K562 (cell line): Measurements from ENCODE around the gene BCL3. TPM values are rescaled to one million over a fixed set of nuclear protein-coding genes. Genes with fewer than 3 reads are reported as not detected.

ENCODE experiments used
- ATAC-seq: fragments of 200-7000 bp; cut with Tn5 transposase; 3 replicates; pipeline ENCODE4 v1.9.1; 2020; ENCODE audit warnings: moderate library complexity
- BruUV-seq: library from RNA; stranded (reverse); fragments of 400-500 nt; replicated peaks from 2 replicates; lab custom pipeline; 2021; lab: Mats Ljungman, UMichigan
- CTCF ChIA-PET: fragments of 300-600 bp; formaldehyde crosslinking; extraction: SDS; loops from one replicate; lab custom pipeline; 2021; ENCODE audit warnings: low intra/inter-chr PET ratio; lab: Yijun Ruan, JAX
- POLR2A ChIA-PET: fragments of 300-600, 350-650 bp; sonication (Branson Sonifier 250); formaldehyde crosslinking; extraction: SDS; loops from one replicate; lab custom pipeline; 2021; ENCODE audit warnings: antibody characterized with exemption, inconsistent platforms; lab: Yijun Ruan, JAX
- DNase-seq, 4 experiments: peaks; one replicate each; pipeline versions ENCODE4 v3.0.0 to v3.0.0-alpha.2; 2011 to 2018; ENCODE audit warnings: low spot score in 3 of 4, mixed read lengths in 3 of 4; ENCODE audit errors: extremely low read depth in 1 of 4
- FAIRE-seq: peaks from 2 replicates; lab custom pipeline; 2011; peaks lifted over from hg19 to GRCh38; lab: Jason Lieb, UNC
- H2AFZ ChIP-seq: 2 replicates; pipeline ENCODE4 v1.6.0; 2011; ENCODE audit warnings: low read depth, low read length, control low read depth, inconsistent platforms
- H3K27ac ChIP-seq: fragments of 200-600 bp; 3 replicates; pipeline ENCODE4 v1.8.0; 2011; ENCODE audit warnings: low read depth, mild to moderate bottlenecking, control low read depth, inconsistent platforms, low read length, moderate library complexity, mixed read lengths; ENCODE audit errors: extremely low read depth
- H3K27me3 ChIP-seq, 2 experiments: fragments of 300-600 bp in 1 of 2; 2 replicates in 1 of 2; 3 replicates in 1 of 2; pipeline versions ENCODE4 v1.6.0 to v1.8.0; 2011; ENCODE audit warnings: inconsistent platforms in 2 of 2, low read length in 2 of 2, mild to moderate bottlenecking in 1 of 2, mixed read lengths in 1 of 2, moderate library complexity in 1 of 2; ENCODE audit not compliant: control insufficient read depth in 2 of 2, insufficient read depth in 2 of 2
- H3K36me3 ChIP-seq: fragments of 300-600 bp; 3 replicates; pipeline ENCODE4 v1.8.0; 2011; ENCODE audit warnings: mild to moderate bottlenecking, low read length, inconsistent platforms; ENCODE audit not compliant: control insufficient read depth, insufficient read depth
- H3K4me1 ChIP-seq, 2 experiments: fragments of 200-600 bp in 1 of 2; replicated peaks in 1 of 2; 2 replicates in 1 of 2; 3 replicates in 1 of 2; pipeline versions ENCODE4 v1.5.1 to v1.8.0; 2011; ENCODE audit warnings: inconsistent platforms in 2 of 2, low read length in 2 of 2, mild to moderate bottlenecking in 1 of 2, mixed read lengths in 1 of 2, moderate library complexity in 1 of 2; ENCODE audit not compliant: control insufficient read depth in 2 of 2, insufficient read depth in 2 of 2
- H3K4me2 ChIP-seq: 2 replicates; pipeline ENCODE4 v1.6.1; 2011; ENCODE audit warnings: low read length, control low read depth, inconsistent platforms, mixed read lengths; ENCODE audit not compliant: insufficient read depth
- H3K4me3 ChIP-seq: fragments of 200-600 bp; sonication (generic), shearing (Covaris generic); 2 replicates; pipeline ENCODE4 v1.5.1; 2016; ENCODE audit warnings: control low read depth, inconsistent platforms
- H3K79me2 ChIP-seq: fragments of 200-600 bp; 3 replicates; pipeline ENCODE4 v1.8.0; 2011; ENCODE audit warnings: low read length, inconsistent platforms; ENCODE audit not compliant: control insufficient read depth, insufficient read depth
- H3K9ac ChIP-seq, 2 experiments: 2 replicates each; pipeline versions ENCODE4 v1.6.0 to v1.6.1; 2011; ENCODE audit warnings: low read depth in 2 of 2, low read length in 2 of 2, control low read depth in 1 of 2, inconsistent platforms in 1 of 2, mild to moderate bottlenecking in 1 of 2, mixed read lengths in 1 of 2; ENCODE audit not compliant: insufficient read depth in 1 of 2
- H3K9me1 ChIP-seq: one replicate; pipeline ENCODE4 v1.6.0; 2011; ENCODE audit warnings: inconsistent platforms, mild to moderate bottlenecking, low read length, moderate library complexity; ENCODE audit not compliant: control insufficient read depth, insufficient read depth
- H3K9me3 ChIP-seq: replicated peaks from 2 replicates; pipeline ENCODE4 v1.5.1; 2011; ENCODE audit warnings: low read depth, low read length, inconsistent platforms; ENCODE audit not compliant: control insufficient read depth, insufficient read depth
- H4K20me1 ChIP-seq: replicated peaks from 2 replicates; pipeline ENCODE4 v1.6.1; 2011; ENCODE audit warnings: low read length, inconsistent platforms, mixed read lengths; ENCODE audit not compliant: control insufficient read depth, insufficient read depth
- KLF13 ChIP-seq: fragments of 450-650 bp; IDR thresholded peaks from 2 replicates; pipeline ENCODE4 v1.6.1; 2016; ENCODE audit warnings: missing genetic modification characterization, low read depth, mild to moderate bottlenecking, missing compliant biosample characterization, moderate library complexity, borderline replicate concordance
- MYNN ChIP-seq, 2 experiments: sonication (generic); formaldehyde crosslinking in 1 of 2; IDR thresholded peaks; 2 replicates each; pipeline versions ENCODE4 v1.5.0 to v1.6.1; 2016 to 2020; ENCODE audit warnings: antibody characterized with exemption in 1 of 2, missing genetic modification reagents in 1 of 2
- RERE ChIP-seq: sonication (generic); formaldehyde crosslinking; IDR thresholded peaks from 2 replicates; pipeline ENCODE4 v1.8.0; 2023; ENCODE audit warnings: missing genetic modification reagents, mild to moderate bottlenecking, borderline replicate concordance
- SMAD4 ChIP-seq: fragments of 250-450 bp; sonication (Bioruptor Pico); conservative IDR thresholded peaks from 2 replicates; pipeline ENCODE4 v1.8.0; 2021; ENCODE audit warnings: inconsistent platforms, mild to moderate bottlenecking, moderate library complexity
- SMARCA4 ChIP-seq: fragments of 450-650 bp; IDR thresholded peaks from 2 replicates; pipeline ENCODE4 v1.6.1; 2016
- WHSC1 ChIP-seq: IDR thresholded peaks from one replicate; pipeline ENCODE4 v1.6.1; 2012; ENCODE audit warnings: low read length, control low read depth, inconsistent platforms
- ZNF23 ChIP-seq: fragments of 250-450 bp; sonication (Bioruptor Pico); IDR thresholded peaks from 2 replicates; pipeline ENCODE4 v1.4.0; 2020; ENCODE audit warnings: mild to moderate bottlenecking
- ZNF316 ChIP-seq: fragments of 450-650 bp; IDR thresholded peaks from 2 replicates; pipeline ENCODE4 v1.6.1; 2016
- ZNF584 ChIP-seq: fragments of 200-800 bp; sonication (Bioruptor generic); IDR thresholded peaks from 2 replicates; pipeline ENCODE4 v1.6.1; 2016; ENCODE audit warnings: low read depth, mild to moderate bottlenecking, missing genetic modification characterization, missing compliant biosample characterization
- ZNF785 ChIP-seq: fragments of 250-450 bp; sonication (Bioruptor Pico); IDR thresholded peaks from 2 replicates; pipeline ENCODE4 v1.4.0; 2020; ENCODE audit warnings: mild to moderate bottlenecking
- WGBS: fragments of 100-300 bp; shearing (Covaris generic); methylation state at CpG from one replicate; pipeline ENCODE4 v1.1.6; 2016; ENCODE audit warnings: low coverage, mixed read lengths; ENCODE audit not compliant: insufficient coverage; ENCODE audit errors: missing lambda C conversion rate; 5-methylcytosine and 5-hydroxymethylcytosine counted together
- in situ Hi-C: fragments of 300-500 bp; cut with MboI; formaldehyde crosslinking; loops from 4 replicates; pipeline ENCODE4 v1.15.0; 2018; ENCODE audit warnings: inconsistent platforms, mixed read lengths
- intact Hi-C: fragments of 100-400 bp; cut with micrococcal nuclease; formaldehyde crosslinking; loops from 2 replicates; pipeline ENCODE4 v1.14.2; 2022
- polyA plus RNA-seq, 8 experiments: library from polyadenylated mRNA; depleted of rRNA in 4 of 8; stranded (reverse) in 5 of 8; unstranded in 3 of 8; fragments of >200 nt; fragmentation: Nextera tagmentation in 2 of 8; fragmentation: Illumina TruSeq in 1 of 8; extraction: Ambion mirVana in 2 of 8; extraction: Trizol in 1 of 8; gene quantifications; 2 replicates each; pipeline versions ENCODE4 v1.2.1 to v1.2.3, GENCODE V29; 2011 to 2014; ENCODE audit warnings: inconsistent platforms in 1 of 8, missing spikeins in 1 of 8
- total RNA-seq, 7 experiments: library from RNA; depleted of rRNA in 6 of 7; stranded (reverse); fragments of >200 nt in 6 of 7; fragmentation: Illumina TruSeq in 2 of 7; extraction: Trizol in 2 of 7; gene quantifications; 2 replicates each; pipeline versions ENCODE4 v1.2.1 to v1.2.3, GENCODE V29; 2011 to 2021; ENCODE audit warnings: low replicate concordance in 1 of 7
- TF ChIP-seq, protein P1 (sequence below): fragments of 450-650 bp; conservative IDR thresholded peaks from 2 replicates; pipeline ENCODE4 v1.6.1; 2016; ENCODE audit warnings: missing genetic modification characterization, low read depth, mild to moderate bottlenecking, control low read depth, missing compliant biosample characterization
- TF ChIP-seq, protein P2 (sequence below): IDR thresholded peaks from 3 replicates; pipeline ENCODE4 v1.6.1; 2011; ENCODE audit warnings: borderline replicate concordance, mild to moderate bottlenecking, moderate library complexity; ENCODE audit not compliant: insufficient read length; ENCODE audit errors: extremely low read depth

The BCL3 gene
- total and polyA plus RNA-seq, 9 of the 15 experiments (the other 6 are each of a cell fraction or from before 2014, with no cell fraction given) = 0.03 to 2.4 (median 0.50) TPM; not detected in 1

- TF ChIP-seq KLF13 (tag) (no peak), ZNF316 (no peak), ZNF584 (CRISPR knock-in tag) (no peak)
Observed at GRCh38 chr19:44754750-44755080, 6.2 kb downstream of the BCL3 start (continued).

GRCh38 chr19:44755219-44755618 lies 6.7 kb downstream of the BCL3 start:
- POLR2A ChIA-PET = no interaction called here
- Histone ChIP-seq H3K79me2 (no peaks in the 10 kb centered on the region), H2AFZ (peak overlapping the region; percentile 80; the same call in 1 of the 2 replicates), H3K4me2 (peak overlapping the region; percentile 78), H3K9me1 (no peaks in the 10 kb centered on the region), H3K27me3 (no peaks in the 10 kb centered on the region), H3K36me3 (no peaks in the 10 kb centered on the region), H3K4me1 (peaks cover 22 to 52% of the 10 kb centered on the region in 2 experiments), H4K20me1 (no peaks in the 10 kb centered on the region), H3K27ac (peak overlapping the region; percentile 77; the same call in 2 of the 3 replicates), H3K9ac (peak overlapping the region; percentile 69 to 85; a peak in 2 of 4 replicates), H3K4me3 (no peak overlapping the region), H3K9me3 (no peaks in the 10 kb centered on the region)
- CTCF ChIA-PET = no interaction called here
- in situ Hi-C loops (no loop called here), intact Hi-C loops (no loop called here)
- 85% methylated on average over 4 of the region's 4 CpGs for WGBS
- no peak for DNase-seq
- no peak for ATAC-seq
- no TSS peak for BruUV-seq
- FAIRE-seq = no peak
- TF ChIP-seq MYNN (IDR thresholded peaks at IDR 0.05) (no peak), MYNN (CRISPR knock-in tag; IDR thresholded peaks at IDR 0.05) (no peak), ZNF785 (CRISPR knock-in tag) (no peak), RERE (CRISPR knock-in tag) (no peak), SMAD4 (CRISPR knock-in tag) (no peak), ZNF23 (CRISPR knock-in tag) (no peak), SMARCA4 (no peak), WHSC1 (no peak)
- TF ChIP-seq, protein P1, sequence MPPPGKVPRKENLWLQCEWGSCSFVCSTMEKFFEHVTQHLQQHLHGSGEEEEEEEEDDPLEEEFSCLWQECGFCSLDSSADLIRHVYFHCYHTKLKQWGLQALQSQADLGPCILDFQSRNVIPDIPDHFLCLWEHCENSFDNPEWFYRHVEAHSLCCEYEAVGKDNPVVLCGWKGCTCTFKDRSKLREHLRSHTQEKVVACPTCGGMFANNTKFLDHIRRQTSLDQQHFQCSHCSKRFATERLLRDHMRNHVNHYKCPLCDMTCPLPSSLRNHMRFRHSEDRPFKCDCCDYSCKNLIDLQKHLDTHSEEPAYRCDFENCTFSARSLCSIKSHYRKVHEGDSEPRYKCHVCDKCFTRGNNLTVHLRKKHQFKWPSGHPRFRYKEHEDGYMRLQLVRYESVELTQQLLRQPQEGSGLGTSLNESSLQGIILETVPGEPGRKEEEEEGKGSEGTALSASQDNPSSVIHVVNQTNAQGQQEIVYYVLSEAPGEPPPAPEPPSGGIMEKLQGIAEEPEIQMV (tag) = no peak
- TF ChIP-seq, protein P2, sequence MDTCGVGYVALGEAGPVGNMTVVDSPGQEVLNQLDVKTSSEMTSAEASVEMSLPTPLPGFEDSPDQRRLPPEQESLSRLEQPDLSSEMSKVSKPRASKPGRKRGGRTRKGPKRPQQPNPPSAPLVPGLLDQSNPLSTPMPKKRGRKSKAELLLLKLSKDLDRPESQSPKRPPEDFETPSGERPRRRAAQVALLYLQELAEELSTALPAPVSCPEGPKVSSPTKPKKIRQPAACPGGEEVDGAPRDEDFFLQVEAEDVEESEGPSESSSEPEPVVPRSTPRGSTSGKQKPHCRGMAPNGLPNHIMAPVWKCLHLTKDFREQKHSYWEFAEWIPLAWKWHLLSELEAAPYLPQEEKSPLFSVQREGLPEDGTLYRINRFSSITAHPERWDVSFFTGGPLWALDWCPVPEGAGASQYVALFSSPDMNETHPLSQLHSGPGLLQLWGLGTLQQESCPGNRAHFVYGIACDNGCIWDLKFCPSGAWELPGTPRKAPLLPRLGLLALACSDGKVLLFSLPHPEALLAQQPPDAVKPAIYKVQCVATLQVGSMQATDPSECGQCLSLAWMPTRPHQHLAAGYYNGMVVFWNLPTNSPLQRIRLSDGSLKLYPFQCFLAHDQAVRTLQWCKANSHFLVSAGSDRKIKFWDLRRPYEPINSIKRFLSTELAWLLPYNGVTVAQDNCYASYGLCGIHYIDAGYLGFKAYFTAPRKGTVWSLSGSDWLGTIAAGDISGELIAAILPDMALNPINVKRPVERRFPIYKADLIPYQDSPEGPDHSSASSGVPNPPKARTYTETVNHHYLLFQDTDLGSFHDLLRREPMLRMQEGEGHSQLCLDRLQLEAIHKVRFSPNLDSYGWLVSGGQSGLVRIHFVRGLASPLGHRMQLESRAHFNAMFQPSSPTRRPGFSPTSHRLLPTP = no peak
